ENCODE data around the gene ALKAL2.

DNA sequence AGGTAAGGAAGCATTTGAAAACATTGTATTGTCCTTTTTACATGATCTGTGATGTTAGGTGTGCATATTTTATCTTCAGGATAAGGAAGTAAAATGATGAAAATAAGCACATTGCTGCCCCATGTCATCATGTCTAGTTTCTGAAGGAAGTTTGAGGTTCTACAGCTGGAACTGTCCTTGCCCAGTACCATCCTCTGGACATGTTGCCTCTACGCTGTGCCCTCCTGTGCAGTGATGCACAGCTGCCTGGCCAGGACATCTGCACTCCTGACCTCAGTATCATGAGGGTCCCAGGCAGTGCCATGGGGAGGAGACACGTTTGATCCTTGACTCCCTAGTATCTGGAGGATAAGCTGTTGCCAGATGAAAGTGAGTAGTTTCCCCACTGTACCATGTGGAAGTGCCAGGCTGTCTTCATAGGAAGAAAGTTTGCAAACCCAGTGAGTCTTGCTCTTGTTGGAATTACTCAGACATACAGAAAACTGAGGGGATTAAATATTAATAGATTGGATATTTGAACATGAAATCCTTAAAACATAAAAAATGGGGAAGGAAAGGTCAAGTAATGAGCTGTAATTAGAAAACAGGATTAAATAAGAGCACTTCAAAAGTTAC lies 9.5 kb downstream of the ALKAL2 start:
- TF ChIP-seq, protein P1, sequence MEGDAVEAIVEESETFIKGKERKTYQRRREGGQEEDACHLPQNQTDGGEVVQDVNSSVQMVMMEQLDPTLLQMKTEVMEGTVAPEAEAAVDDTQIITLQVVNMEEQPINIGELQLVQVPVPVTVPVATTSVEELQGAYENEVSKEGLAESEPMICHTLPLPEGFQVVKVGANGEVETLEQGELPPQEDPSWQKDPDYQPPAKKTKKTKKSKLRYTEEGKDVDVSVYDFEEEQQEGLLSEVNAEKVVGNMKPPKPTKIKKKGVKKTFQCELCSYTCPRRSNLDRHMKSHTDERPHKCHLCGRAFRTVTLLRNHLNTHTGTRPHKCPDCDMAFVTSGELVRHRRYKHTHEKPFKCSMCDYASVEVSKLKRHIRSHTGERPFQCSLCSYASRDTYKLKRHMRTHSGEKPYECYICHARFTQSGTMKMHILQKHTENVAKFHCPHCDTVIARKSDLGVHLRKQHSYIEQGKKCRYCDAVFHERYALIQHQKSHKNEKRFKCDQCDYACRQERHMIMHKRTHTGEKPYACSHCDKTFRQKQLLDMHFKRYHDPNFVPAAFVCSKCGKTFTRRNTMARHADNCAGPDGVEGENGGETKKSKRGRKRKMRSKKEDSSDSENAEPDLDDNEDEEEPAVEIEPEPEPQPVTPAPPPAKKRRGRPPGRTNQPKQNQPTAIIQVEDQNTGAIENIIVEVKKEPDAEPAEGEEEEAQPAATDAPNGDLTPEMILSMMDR (IDR thresholded peaks at IDR 0.05; ENCODE audit: low read length), result no peak
- no peak for TF ChIP-seq EZH2 (optimal IDR thresholded peaks at IDR 0.05; ENCODE audit: low read depth, low read length)
- TF ChIP-seq EZH2phosphoT487 (IDR thresholded peaks at IDR 0.05; ENCODE audit: low read length), result no peak
